Stimulated activated CD8-positive, alpha-beta memory T cell treated with anti-CD3 and anti-CD28 coated beads, Interleukin-4, amount 100 ng/mL, for 4 hours (primary cell): ENCODE data around the gene ZSCAN5B.
"Not testable (repeated sequence)": the region's sequence is repeated elsewhere in the genome, so short reads cannot be mapped to it uniquely, and the experiment has no call there.

Experiments used
- DNase-seq, 2 donors: peaks; one replicate each; pipeline ENCODE4 v3.0.0-alpha.2; 2020; ENCODE audit warnings: low read depth in 2 of 2, low spot score in 1 of 2

ZSCAN5B gene

DNA sequence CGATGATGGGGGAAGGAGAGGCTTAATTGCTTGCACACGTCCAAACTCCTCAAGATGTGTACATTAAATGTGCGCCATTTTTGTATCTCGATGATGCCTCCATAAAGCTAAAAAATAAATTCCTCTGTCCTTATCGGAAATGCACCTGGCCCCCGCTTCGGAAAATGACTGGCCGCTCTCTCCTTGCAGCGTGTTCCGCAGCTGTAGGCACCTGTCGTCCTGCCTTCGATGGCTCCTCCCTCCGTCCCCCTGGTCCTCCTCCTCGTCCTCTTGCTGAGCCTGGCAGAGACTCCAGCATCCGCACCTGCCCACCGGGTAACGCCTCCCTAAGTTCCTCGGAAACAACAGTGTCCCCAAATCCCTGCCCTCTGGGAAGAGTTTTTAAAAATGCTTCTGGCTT lies 20.7 kb downstream of the ZSCAN5B start:
- no peak for DNase-seq

DNA sequence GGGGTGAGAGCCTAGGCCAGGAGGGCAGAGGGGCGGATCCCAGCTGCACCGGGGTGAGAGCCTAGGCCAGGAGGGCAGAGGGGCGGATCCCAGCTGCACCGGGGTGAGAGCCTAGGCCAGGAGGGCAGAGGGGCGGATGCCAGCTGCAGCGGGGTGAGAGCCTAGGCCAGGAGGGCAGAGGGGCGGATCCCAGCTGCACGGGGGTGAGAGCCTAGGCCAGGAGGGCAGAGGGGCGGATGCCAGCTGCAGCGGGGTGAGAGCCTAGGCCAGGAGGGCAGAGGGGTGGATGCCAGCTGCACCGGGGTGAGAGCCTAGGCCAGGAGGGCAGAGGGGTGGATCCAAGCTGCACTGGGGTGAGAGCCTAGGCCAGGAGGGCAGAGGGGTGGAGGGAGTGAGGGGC lies 21.3 kb downstream of the ZSCAN5B start:
- not testable (repeated sequence) for DNase-seq

DNA sequence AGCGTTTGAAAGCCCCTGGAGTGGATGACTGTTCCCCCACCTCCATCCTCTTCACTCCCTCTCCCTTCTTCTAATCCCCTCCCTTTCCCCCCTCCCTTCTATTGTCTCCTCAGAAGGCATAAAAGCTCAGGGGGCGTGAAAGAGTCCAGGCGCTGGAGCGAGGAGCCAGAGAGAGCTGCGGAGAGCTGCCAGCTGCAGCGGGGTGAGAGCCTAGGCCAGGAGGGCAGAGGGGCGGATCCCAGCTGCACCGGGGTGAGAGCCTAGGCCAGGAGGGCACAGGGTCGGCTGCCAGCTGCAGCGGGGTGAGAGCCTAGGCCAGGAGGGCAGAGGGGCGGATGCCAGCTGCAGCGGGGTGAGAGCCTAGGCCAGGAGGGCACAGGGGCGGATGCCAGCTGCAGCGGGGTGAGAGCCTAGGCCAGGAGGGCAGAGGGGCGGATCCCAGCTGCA lies 21.7 kb downstream of the ZSCAN5B start, which contains the start of gene GALP:
GALP (plus strand) TSS at position 148 of the 447 bp plus-strand sequence. CDS start 1,101 bp downstream, outside the sequence.
- not testable (repeated sequence) for DNase-seq

DNA sequence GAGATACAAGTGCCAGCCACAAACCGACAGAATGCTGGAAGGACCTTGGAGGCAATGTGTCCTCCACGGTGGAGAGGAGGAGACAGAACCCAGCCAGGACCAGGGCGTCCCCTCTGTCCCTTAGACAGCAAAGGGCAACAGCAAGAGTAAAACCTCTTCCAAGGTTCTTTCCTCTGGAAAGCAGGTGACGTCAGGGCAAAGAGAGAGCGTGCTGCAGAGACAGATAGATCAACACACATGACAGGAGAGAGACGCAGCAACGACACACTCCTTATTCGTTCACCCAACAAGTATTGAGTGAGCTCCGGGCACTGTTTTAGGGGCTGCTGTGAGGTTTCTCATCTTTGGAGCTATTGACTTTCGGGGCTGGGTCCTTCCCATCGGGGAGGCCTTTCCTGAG lies 23.0 kb downstream of the ZSCAN5B start:
- no peak for DNase-seq

DNA sequence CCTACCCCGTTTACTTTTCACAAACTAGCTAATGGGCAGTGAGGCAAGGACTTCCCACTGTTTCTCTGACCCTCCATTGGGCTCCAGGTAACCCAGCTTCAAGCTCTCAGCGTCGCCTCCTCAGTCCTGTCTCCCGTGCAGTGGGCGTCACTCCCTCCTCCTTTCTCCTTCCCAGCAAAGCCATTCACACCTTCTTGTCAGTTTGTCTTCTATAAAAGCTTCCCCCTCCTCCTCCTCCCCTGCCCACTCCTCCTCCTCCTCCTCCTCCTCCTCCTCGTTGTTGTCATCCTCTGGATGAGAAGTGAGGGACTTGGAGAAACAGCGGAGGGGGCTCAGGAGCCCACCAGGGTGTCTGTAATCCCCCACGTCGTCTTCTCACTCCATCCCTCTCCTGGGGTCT lies 23.5 kb downstream of the ZSCAN5B start:
- DNase-seq = no peak

DNA sequence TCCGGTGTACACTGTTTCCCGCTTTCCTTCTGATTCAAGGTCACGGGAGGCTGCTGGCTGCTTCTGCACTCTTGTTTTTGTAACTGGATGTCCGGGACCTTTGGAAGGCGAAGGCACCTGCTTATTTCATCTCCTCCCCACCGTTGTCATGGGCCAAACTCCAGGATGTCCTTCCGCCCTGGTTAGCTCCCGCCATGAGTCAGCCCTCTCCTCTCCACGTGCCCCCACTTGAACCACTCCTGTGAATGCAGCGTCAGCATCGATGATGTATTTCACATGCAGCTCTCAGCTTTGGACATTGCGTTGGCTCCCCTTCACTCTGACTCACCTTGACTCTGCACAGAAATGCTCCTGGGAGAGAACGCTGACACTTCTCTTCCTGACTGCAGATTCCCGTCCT lies 27.3 kb downstream of the ZSCAN5B start:
- no peak for DNase-seq

DNA sequence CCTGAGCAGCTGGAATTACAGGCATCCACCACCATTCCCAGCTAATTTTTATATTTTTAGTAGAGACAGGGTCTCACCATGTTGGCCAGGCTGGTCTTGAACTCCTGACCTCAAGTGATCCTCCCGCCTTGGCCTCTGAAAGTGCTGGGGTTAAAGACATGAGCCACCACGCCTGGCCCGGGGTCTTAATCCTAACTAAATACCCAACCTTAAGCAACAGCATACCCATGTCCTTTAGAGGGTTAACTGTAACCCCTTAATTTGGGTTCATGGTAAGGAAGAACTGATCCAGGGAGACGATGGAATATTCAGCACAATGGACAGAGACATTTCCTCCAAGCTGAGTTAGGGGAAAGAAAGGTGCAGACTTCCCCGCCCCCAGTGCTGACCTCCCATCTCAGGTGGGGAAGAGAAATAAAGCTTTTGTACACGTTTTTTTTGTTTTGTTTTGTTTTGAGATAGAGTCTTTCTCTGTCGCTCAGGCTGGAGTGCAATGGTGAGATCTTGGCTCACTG lies 30.5 kb downstream of the ZSCAN5B start:
- no peak for DNase-seq

DNA sequence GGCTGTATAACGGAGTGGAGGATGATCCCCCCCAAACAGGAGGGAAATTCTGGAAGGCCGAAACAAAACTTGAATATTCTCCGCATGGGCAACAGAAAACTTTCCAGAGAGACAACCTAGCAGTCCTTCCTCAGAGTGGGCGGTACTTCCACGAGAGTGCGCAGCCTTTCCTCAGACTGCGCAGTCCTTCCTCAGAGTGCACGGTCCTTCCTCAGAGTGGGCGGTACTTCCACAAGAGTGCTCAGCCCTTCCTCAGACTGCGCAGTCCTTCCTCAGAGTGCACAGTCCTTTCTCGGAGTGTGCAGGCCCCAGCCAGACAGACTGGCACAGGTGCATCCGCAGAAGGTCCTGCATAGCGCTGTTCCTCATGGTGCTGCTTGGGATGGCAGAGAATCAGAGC lies 34.5 kb downstream of the ZSCAN5B start:
- no peak for DNase-seq

DNA sequence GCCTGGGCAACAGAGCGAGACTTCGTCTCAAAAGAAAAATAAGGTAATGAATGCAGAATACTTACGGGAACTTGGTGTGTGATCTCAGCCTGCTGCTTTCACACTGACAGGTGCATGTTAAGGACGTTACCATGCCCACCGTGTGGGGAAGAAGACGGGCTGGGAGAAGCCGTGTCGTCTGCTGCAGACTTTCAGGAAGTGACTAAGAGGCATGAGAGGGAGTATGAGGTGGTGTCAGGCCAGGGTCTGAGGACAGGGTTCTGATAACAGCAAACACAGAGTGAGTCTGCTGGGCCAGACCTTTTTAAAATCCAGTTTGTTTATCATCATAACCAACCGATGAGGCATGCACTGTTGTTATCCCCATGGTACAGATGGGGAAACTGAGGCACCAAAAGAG lies 35.3 kb downstream of the ZSCAN5B start:
- no peak for DNase-seq

DNA sequence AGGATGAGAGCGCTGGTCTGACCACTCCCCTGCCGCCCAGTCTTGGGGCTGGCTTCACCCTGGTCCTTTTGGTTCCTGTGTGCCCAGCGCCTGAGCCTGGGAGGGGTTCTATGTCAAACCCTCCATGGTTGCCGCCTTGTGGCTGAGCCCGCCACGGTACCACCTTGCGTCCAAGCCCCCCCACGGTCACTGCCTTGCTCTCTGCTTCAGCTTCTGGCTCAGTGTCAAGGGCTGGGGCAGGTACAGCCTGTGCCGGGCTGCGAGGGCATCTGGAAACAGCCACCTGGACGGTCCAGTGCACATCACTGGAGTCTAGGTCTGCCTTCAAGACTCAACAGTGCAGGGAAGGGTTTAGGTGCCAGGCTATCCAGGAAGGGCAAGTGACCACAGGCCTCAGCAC lies 36.0 kb downstream of the ZSCAN5B start:
- no peak for DNase-seq

DNA sequence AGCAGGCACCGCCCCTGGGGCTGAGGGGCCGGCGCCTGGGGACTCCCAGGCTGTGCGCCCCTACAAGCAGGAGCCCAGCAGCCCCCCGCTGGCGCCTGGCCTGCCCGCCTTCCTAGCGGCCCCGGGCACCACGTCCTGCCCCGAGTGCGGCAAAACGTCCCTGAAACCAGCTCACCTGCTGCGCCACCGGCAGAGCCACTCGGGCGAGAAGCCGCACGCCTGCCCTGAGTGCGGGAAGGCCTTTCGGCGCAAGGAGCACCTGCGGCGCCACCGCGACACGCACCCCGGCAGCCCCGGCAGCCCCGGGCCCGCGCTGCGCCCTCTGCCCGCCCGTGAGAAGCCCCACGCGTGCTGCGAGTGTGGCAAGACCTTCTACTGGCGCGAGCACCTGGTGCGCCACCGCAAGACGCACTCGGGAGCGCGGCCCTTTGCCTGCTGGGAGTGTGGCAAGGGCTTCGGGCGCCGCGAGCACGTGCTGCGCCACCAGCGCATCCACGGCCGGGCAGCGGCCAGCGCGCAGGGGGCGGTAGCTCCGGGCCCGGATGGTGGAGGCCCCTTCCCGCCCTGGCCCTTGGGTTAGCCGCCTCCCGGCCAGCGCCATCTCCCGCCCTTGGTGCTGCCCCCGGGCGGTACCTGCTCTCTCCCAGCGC lies 37.8 kb downstream of the ZSCAN5B start:
- DNase-seq = no peak

DNA sequence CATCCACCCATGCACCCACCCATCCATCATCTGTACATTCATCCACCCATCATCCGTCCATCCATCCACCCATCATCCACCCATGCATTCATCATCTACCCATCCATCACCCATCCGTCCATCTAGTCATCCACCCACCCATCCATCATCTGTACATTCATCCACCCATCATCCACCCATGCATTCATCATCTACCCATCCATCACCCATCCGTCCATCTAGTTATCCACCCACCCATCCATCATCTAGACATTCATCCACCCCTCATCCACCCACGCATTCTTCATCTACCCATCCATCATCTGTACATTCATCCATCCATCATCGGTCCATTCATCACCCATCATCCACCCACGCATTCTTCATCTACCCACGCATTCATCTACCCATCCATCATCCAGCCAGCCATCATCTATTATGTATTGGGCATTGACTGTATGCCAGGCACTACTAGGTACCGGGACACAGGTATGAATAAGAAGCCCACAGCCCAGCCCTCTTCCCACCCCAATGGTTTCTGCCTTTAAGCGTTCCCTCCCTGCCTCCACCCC lies 38.5 kb downstream of the ZSCAN5B start:
- DNase-seq = no peak

DNA sequence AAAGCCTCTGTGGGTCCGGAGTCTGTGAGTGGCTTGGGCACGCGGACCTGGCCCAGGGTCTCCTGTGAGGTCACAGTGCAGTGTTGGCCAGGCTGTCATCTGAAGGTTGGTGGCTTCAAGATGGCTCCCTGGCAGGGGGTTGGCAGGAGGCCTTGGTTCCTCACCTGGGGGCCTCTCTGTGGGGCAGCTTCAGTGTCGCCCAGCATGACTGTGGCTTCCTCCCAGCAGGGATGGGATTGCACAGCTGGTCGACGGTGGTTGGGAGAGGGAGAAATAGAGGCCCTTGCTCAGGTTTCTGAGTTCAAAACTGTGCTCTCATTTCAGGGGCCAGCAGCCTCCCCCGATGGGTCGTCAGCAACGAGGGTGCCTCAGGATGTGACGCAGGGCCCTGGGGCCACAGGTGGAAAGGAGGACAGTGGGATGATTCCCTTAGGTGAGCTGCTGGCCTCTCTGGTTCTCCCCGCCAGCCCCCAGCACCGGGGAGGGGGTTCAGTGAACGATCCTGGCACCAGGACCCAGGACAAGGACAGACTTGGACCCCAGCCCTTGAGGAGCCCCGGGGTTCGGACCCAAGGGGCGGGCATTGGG lies 39.3 kb downstream of the ZSCAN5B start:
- DNase-seq = no peak

DNA sequence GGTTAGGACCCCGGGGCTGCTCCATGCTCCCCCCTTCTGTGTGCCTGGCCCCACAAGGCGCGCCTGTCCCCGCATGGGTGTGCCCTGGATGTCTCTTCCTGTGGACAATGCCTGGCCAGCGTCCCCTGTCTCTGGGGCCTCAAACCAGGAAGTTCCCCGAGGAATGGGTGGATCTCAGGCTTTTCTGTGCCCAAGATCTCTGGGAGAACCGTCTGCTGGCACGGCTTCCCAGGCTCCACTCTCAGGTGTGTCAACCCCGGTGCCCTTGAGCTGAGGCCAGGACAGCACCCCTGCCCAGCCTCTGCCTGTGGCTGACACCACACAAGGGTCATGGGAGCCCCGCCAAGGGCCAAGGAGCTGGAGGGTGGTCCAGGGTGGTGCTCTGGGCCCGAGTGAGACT lies 40.8 kb downstream of the ZSCAN5B start:
- DNase-seq = no peak

DNA sequence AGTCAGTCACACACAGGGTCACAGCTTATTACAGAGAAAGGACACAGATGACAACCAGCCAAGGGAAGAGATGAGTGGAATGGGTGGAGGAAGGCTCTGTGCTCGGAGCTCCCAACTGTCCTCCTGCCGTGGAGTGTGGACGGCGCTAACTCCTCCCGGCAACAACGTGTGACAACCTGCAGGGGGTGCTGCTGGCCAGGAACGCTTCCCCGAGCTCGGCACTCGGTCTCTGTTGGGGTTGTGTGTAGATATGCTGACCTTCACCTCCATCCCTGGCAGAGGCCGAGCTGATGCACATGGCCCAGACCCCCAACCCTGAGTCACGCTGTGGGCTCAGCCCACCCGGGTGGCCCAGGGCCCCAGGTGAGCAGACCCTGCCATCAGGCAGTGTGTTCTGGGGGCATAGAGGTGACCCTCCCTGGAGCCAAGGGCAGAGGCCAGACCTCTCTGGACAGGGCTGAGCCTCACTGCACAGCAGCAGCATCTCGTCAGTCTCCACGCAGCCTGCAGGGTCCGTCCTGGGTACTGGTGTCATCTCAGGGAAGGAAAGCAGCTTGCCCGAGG lies 42.4 kb downstream of the ZSCAN5B start:
- no peak for DNase-seq

DNA sequence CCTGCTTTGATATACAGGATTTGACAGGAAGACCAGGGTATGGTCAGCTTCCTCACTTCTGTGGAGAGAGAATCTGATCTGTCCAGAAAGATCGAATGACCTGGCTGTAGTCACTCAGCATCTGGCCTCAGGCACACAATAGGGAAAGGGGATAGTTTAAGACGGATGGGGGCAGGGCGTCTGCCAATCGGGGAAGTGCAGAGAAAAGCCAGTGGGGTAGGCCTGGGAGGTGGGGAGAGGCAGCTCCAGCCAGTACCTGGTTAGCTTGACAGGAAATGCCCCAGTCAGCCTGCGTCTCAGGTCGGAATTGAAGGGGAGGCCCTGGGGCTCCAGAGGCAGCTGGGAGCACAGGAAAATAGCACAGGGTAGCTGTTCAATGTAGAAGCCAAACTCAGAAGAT lies 44.1 kb downstream of the ZSCAN5B start:
- no peak for DNase-seq

DNA sequence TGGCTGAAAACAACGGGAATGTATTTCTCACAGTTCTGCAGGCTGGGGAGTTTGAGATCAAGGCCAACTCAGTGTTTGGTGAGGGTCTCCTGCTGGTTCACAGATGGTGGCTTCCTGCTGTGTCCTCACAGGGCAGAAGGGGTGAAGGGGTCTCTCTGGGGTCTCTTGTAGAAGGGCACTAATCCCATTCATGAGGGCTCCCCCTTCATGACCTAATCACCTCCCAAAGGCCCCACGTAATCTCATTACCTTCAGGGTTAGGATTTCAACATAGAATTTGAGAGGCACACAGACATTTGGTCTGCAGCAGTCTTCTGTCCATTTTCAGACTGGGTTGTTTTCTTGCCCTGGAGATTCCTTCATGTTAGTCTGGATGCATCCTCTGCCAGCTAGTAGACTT lies 44.9 kb downstream of the ZSCAN5B start:
- no peak for DNase-seq

DNA sequence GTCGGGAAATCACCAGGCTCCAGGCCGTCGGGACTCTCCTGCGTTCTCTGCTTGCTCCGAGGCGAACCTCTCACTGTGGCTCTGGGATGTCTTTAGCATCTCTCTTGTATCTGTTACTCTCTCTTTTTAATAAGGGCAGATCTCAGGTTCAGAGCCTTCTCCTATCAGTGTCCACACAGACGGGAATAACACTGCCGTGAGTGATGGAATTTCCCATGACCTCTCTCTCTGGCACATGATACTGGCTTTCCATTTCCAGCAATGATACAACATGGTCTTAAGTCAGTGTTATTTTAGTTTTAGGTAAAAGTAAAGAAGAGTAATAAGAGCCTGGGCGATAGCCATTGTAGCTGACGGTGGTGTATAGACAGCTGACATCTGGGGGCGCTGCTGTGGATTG lies 47.2 kb downstream of the ZSCAN5B start:
- DNase-seq = no peak

DNA sequence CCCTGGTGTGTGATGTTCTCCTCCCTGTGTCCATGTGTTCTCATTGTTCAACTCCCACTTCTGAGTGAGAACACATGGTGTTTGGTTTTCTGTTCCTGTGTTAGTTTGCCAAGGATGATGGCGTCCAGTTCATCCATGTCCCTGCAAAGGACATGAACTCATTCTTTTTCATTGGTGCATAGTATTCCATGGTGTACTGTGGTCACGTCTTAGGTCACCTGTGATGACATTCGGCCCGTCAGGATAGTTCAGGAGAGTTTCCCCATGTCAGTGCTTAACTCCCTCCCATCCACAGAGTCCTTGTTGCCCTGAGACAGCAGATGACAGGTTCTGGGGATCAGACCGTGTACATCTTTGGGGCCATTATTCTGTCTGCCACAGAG lies 47.9 kb downstream of the ZSCAN5B start:
- no peak for DNase-seq

DNA sequence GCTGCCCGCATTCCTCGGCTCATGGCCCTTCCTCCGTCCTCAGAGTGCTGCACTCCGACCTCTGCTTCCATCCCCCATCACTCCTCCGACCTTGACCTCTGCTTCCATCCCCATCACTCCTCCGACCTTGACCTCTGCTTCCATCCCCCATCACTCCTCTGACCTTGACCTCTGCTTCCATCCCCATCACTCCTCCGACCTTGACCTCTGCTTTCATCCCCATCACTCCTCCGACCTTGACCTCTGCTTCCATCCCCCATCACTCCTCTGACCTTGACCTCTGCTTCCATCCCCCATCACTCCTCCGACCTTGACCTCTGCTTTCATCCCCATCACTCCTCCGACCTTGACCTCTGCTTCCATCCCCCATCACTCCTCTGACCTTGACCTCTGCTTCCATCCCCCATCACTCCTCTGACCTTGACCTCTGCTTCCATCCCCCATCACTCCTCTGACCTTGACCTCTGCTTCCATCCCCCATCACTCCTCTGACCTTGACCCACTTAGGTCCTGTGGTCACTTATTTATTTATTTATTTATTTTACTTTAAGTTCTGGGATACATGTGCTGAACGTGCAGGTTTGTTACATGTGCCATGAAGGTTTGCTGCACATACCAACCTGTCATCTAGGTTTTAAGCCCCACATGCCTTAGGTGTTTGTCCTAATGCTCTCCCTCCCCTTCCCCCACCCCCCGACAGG lies 48.5 kb downstream of the ZSCAN5B start:
- not testable (repeated sequence) for DNase-seq

DNA sequence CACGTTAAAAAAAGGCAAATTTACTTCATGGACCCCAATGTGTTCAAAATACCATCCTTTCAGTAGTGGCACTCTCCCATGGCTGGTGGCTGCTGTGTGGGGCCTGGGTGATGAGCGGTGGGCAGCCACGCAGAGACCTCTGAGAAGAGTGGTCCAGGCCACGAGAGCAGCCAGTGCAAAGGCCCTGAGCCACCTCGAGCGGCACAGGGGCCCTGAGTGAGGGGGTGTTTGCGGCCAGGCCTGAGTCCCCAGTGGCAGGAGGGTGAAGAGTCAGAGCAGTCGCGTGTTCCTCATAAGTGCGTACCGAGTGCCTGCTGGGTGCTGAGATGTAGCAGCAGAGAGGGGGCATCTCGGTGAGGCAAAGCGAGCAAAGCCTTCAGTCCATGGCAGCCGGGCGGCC lies 49.5 kb downstream of the ZSCAN5B start:
- no peak for DNase-seq

DNA sequence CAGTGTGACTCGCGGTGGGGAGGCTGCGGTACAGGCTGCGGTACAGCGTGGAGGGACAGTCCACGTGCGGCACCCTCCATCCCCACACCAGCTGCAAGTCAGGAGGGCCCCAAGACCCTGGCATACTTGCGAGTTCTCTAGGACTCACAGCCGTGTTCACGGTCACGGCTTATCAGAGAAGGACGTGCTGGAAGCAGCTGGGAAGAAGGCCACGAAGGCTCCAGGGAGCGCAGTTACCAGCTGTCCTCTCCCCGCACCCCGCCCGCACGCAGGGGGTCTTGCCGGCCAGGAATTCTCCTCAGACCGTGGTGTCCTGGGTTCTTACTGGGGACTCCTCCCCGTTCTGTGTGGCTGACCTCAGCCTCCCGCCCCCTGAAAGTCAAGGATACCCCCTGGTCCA lies 50.3 kb downstream of the ZSCAN5B start:
- DNase-seq = no peak
